HepG2 (cell line): ENCODE results near the gene C20orf141. TPM values are rescaled to one million over a fixed set of nuclear protein-coding genes. Genes with fewer than 3 reads are reported as not detected.
A peak's percentile ranks its signal among the peaks of the same experiment; 100 is the strongest.

Source experiments
- CBFB ChIP-seq: sonication (generic); formaldehyde crosslinking; IDR thresholded peaks from 2 replicates; pipeline ENCODE4 v1.4.0; 2020; ENCODE audit warnings: missing genetic modification reagents
- CBX2 ChIP-seq, 2 experiments: fragments of 200-600 bp in 1 of 2; sonication (generic); formaldehyde crosslinking in 1 of 2; IDR thresholded peaks; 2 replicates each; pipeline versions ENCODE4 v1.7.0 to v1.8.1; 2018 to 2022; ENCODE audit warnings: low read depth in 2 of 2, low read length in 1 of 2, mild to moderate bottlenecking in 1 of 2, missing genetic modification reagents in 1 of 2
- CEBPG ChIP-seq: IDR thresholded peaks from 2 replicates; pipeline ENCODE4 v1.6.1; 2016
- ELF1 ChIP-seq: sonication (generic); formaldehyde crosslinking; IDR thresholded peaks from 2 replicates; pipeline ENCODE4 v1.4.0; 2020; ENCODE audit warnings: missing genetic modification reagents
- EZH2 ChIP-seq: conservative IDR thresholded peaks from 2 replicates; pipeline ENCODE4 v1.6.1; 2012; ENCODE audit warnings: mild to moderate bottlenecking, low read depth, low read length, moderate library complexity
- HIVEP1 ChIP-seq: sonication (generic); formaldehyde crosslinking; IDR thresholded peaks from 2 replicates; pipeline ENCODE4 v1.4.0; 2020; ENCODE audit warnings: mild to moderate bottlenecking, missing genetic modification reagents
- HNRNPLL ChIP-seq: fragments of 200-400 bp; formaldehyde crosslinking; IDR thresholded peaks from 2 replicates; pipeline ENCODE4 v1.6.1; 2017; ENCODE audit warnings: mild to moderate bottlenecking, low read depth, low read length; ENCODE audit not compliant: poor library complexity, severe bottlenecking
- NAIF1 ChIP-seq: sonication (generic); formaldehyde crosslinking; IDR thresholded peaks from 2 replicates; pipeline ENCODE4 v1.5.0; 2020; ENCODE audit warnings: mild to moderate bottlenecking, missing genetic modification reagents, borderline replicate concordance
- PHF8 ChIP-seq: sonication (generic); formaldehyde crosslinking; IDR thresholded peaks from 2 replicates; pipeline ENCODE4 v1.5.0; 2020; ENCODE audit warnings: missing genetic modification reagents
- RBAK ChIP-seq: sonication (generic); formaldehyde crosslinking; IDR thresholded peaks from 2 replicates; pipeline ENCODE4 v1.5.1; 2020; ENCODE audit warnings: mild to moderate bottlenecking, missing genetic modification reagents
- RBFOX2 ChIP-seq: fragments of 200-400 bp; formaldehyde crosslinking; IDR thresholded peaks from 2 replicates; pipeline ENCODE4 v1.6.1; 2017; ENCODE audit warnings: low read depth, mild to moderate bottlenecking, low read length
- REL ChIP-seq: sonication (generic); formaldehyde crosslinking; conservative IDR thresholded peaks from 2 replicates; pipeline ENCODE4 v1.8.0; 2022; ENCODE audit warnings: mild to moderate bottlenecking, missing genetic modification reagents, moderate library complexity
- SP4 ChIP-seq: sonication (generic); formaldehyde crosslinking; IDR thresholded peaks from 2 replicates; pipeline ENCODE4 v1.8.1; 2023; ENCODE audit warnings: mild to moderate bottlenecking, missing genetic modification reagents
- TSC22D2 ChIP-seq: sonication (generic); formaldehyde crosslinking; IDR thresholded peaks from 2 replicates; pipeline ENCODE4 v1.5.1; 2020; ENCODE audit warnings: missing genetic modification reagents, mild to moderate bottlenecking, borderline replicate concordance
- ZNF33A ChIP-seq: sonication (generic); formaldehyde crosslinking; IDR thresholded peaks from 2 replicates; pipeline ENCODE4 v1.5.1; 2020; ENCODE audit warnings: missing genetic modification reagents, mild to moderate bottlenecking, moderate library complexity, borderline replicate concordance
- ZNF34 ChIP-seq: sonication (generic); formaldehyde crosslinking; IDR thresholded peaks from 2 replicates; pipeline ENCODE4 v1.4.0; 2020; ENCODE audit warnings: mild to moderate bottlenecking, missing genetic modification reagents, borderline replicate concordance
- ZNF431 ChIP-seq: sonication (generic); formaldehyde crosslinking; IDR thresholded peaks from 2 replicates; pipeline ENCODE4 v1.9.0; 2022; ENCODE audit warnings: missing genetic modification reagents, low read depth, mild to moderate bottlenecking, borderline replicate concordance
- ZNF432 ChIP-seq: sonication (generic); formaldehyde crosslinking; IDR thresholded peaks from 2 replicates; pipeline ENCODE4 v1.5.0; 2020; ENCODE audit warnings: missing genetic modification reagents, mild to moderate bottlenecking, borderline replicate concordance
- ZNF563 ChIP-seq: sonication (generic); formaldehyde crosslinking; IDR thresholded peaks from 2 replicates; pipeline ENCODE4 v1.8.0; 2022; ENCODE audit warnings: mild to moderate bottlenecking, moderate library complexity, missing genetic modification reagents
- polyA plus RNA-seq, 8 experiments: library from polyadenylated mRNA; depleted of rRNA in 3 of 8; stranded (reverse) in 7 of 8; unstranded in 1 of 8; fragments of >200 nt; fragmentation: Illumina TruSeq in 4 of 8; extraction: Trizol in 4 of 8; gene quantifications; 2 replicates each; pipeline versions ENCODE4 v1.2.1 to v1.2.3, GENCODE V29; 2011 to 2016; ENCODE audit warnings: low read depth in 4 of 8, missing spikeins in 1 of 8, mixed read lengths in 1 of 8; ENCODE audit not compliant: insufficient read depth in 1 of 8
- total RNA-seq, 5 experiments: library from RNA; depleted of rRNA; stranded (reverse); fragments of >200 nt; fragmentation: Illumina TruSeq; extraction: Trizol; gene quantifications; 2 replicates each; pipeline ENCODE4 v1.2.3, GENCODE V29; 2016; ENCODE audit warnings: low read depth in 1 of 5
- TF ChIP-seq, protein P1 (sequence below): sonication (generic); formaldehyde crosslinking; IDR thresholded peaks from 2 replicates; pipeline ENCODE4 v1.4.0; 2020; ENCODE audit warnings: mild to moderate bottlenecking, missing genetic modification reagents
- TF ChIP-seq, protein P2 (sequence below): IDR thresholded peaks from 2 replicates; pipeline ENCODE4 v1.6.1; 2012; ENCODE audit warnings: low read length, improper control_type of control experiment
- TF ChIP-seq, protein P3 (sequence below): sonication (generic); formaldehyde crosslinking; IDR thresholded peaks from 2 replicates; pipeline ENCODE4 v1.4.0; 2020; ENCODE audit warnings: missing genetic modification reagents, borderline replicate concordance
- TF ChIP-seq, protein P4 (sequence below): IDR thresholded peaks from 2 replicates; pipeline ENCODE4 v1.6.1; 2016; ENCODE audit warnings: mild to moderate bottlenecking

The C20orf141 gene
- total and polyA plus RNA-seq, 2 of the 13 experiments (the other 11 are each of a cell fraction or from before 2014, with no cell fraction given) = not detected

DNA sequence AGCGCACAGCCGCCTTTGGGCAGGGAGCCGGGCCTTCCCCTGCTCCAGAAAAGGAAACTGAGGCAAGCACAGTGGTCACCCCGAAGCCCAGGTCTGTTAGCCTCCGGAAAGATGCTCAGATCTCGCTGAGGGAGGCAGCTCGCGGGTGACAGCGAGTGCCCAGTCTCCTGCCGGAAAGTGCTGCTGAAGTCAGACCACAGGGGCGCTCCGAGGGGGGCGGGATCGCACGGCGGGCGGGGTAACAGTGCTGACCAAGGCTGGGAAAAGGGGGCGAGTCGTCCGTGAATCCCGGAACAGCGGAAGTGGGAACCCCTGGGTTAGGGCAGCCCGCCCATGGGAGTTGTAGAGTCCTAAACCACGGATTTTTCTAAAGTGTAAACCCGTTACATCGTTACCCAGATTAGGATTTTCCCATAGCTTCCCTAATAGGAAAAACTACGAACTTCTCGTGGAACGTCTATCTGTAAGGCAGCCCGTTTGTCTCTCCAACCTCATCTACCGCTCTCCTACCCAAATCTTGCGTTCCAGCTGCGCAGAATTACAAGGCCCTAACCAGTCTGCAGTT lies 26.3 kb downstream of the C20orf141 start (continued):
- TF ChIP-seq, protein P1, sequence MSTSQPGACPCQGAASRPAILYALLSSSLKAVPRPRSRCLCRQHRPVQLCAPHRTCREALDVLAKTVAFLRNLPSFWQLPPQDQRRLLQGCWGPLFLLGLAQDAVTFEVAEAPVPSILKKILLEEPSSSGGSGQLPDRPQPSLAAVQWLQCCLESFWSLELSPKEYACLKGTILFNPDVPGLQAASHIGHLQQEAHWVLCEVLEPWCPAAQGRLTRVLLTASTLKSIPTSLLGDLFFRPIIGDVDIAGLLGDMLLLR (CRISPR knock-in tag) = no peak
- TF ChIP-seq HNRNPLL = peak; percentile 88
- TF ChIP-seq, protein P2, sequence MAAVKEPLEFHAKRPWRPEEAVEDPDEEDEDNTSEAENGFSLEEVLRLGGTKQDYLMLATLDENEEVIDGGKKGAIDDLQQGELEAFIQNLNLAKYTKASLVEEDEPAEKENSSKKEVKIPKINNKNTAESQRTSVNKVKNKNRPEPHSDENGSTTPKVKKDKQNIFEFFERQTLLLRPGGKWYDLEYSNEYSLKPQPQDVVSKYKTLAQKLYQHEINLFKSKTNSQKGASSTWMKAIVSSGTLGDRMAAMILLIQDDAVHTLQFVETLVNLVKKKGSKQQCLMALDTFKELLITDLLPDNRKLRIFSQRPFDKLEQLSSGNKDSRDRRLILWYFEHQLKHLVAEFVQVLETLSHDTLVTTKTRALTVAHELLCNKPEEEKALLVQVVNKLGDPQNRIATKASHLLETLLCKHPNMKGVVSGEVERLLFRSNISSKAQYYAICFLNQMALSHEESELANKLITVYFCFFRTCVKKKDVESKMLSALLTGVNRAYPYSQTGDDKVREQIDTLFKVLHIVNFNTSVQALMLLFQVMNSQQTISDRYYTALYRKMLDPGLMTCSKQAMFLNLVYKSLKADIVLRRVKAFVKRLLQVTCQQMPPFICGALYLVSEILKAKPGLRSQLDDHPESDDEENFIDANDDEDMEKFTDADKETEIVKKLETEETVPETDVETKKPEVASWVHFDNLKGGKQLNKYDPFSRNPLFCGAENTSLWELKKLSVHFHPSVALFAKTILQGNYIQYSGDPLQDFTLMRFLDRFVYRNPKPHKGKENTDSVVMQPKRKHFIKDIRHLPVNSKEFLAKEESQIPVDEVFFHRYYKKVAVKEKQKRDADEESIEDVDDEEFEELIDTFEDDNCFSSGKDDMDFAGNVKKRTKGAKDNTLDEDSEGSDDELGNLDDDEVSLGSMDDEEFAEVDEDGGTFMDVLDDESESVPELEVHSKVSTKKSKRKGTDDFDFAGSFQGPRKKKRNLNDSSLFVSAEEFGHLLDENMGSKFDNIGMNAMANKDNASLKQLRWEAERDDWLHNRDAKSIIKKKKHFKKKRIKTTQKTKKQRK = no peak
- TF ChIP-seq PHF8 (CRISPR knock-in tag) = peak; percentile 35; the same call in 1 of the 2 replicates
- TF ChIP-seq ZNF563 (CRISPR knock-in tag) = no peak
- TF ChIP-seq, protein P3, sequence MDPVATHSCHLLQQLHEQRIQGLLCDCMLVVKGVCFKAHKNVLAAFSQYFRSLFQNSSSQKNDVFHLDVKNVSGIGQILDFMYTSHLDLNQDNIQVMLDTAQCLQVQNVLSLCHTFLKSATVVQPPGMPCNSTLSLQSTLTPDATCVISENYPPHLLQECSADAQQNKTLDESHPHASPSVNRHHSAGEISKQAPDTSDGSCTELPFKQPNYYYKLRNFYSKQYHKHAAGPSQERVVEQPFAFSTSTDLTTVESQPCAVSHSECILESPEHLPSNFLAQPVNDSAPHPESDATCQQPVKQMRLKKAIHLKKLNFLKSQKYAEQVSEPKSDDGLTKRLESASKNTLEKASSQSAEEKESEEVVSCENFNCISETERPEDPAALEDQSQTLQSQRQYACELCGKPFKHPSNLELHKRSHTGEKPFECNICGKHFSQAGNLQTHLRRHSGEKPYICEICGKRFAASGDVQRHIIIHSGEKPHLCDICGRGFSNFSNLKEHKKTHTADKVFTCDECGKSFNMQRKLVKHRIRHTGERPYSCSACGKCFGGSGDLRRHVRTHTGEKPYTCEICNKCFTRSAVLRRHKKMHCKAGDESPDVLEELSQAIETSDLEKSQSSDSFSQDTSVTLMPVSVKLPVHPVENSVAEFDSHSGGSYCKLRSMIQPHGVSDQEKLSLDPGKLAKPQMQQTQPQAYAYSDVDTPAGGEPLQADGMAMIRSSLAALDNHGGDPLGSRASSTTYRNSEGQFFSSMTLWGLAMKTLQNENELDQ (CRISPR knock-in tag) = no peak
- TF ChIP-seq SP4 (CRISPR knock-in tag) = peak; percentile 12; the same call in 1 of the 2 replicates
- TF ChIP-seq ZNF33A (CRISPR knock-in tag) = no peak
- no peak for TF ChIP-seq NAIF1 (CRISPR knock-in tag)
- no peak; the same call in 1 of the 2 replicates for TF ChIP-seq REL
- TF ChIP-seq, protein P4, sequence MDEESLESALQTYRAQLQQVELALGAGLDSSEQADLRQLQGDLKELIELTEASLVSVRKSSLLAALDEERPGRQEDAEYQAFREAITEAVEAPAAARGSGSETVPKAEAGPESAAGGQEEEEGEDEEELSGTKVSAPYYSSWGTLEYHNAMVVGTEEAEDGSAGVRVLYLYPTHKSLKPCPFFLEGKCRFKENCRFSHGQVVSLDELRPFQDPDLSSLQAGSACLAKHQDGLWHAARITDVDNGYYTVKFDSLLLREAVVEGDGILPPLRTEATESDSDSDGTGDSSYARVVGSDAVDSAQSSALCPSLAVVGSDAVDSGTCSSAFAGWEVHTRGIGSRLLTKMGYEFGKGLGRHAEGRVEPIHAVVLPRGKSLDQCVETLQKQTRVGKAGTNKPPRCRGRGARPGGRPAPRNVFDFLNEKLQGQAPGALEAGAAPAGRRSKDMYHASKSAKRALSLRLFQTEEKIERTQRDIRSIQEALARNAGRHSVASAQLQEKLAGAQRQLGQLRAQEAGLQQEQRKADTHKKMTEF (CRISPR knock-in tag) = no peak
- TF ChIP-seq ELF1 (CRISPR knock-in tag) = peak; percentile 74
- TF ChIP-seq CEBPG (CRISPR knock-in tag) = no peak
- TF ChIP-seq CBFB = no peak
- no peak for TF ChIP-seq RBAK (CRISPR knock-in tag)
- TF ChIP-seq ZNF34 (CRISPR knock-in tag) = no peak; the same call in 1 of the 2 replicates
- no peak for TF ChIP-seq ZNF432 (CRISPR knock-in tag)
- no peak for TF ChIP-seq EZH2
- 0 out of 2 replicates have a peak, but pooled peaks have one; percentile 2 for TF ChIP-seq HIVEP1 (CRISPR knock-in tag)
- no peak for TF ChIP-seq TSC22D2
- TF ChIP-seq RBFOX2 = no peak
- no peak for TF ChIP-seq ZNF431
- no peak for TF ChIP-seq CBX2 (IDR thresholded peaks at IDR 0.05; ENCODE audit: low read depth, low read length)
- no peak for TF ChIP-seq CBX2 (CRISPR knock-in tag; IDR thresholded peaks at IDR 0.05; ENCODE audit: low read depth)
